T-helper 1 cell (primary cell): ENCODE measurements around the gene SASS6.
"Not testable (repeated sequence)": the region's sequence is repeated elsewhere in the genome, so short reads cannot be mapped to it uniquely, and the experiment has no call there.

ENCODE experiments used
- DNase-seq, 5 donors: peaks; one replicate each; pipeline ENCODE4 v3.0.0-alpha.2; 2012 to 2020

Gene SASS6

DNA sequence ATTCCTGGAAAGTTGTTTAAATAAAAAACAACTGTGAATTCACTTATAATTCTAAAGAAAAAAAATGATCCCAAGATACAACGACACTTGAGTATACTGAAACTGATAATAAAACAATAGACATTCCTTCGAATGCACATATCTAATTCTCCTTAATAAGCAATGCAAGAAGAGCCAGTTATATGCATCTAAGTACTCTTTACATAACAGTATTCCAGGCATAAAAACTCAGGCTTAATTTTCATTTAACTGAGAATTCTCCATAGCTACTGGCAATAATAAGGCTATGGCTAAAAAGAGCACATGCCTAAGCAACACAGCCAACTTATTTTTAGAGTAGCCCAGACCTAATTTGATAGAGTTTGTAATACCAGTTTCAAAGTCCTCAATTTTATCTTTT, 31.2 kb downstream of the SASS6 start:
- DNase-seq = no peak

GRCh38 chr1:100100202-100100601, 32.5 kb downstream of the SASS6 start:
- no peak for DNase-seq

GRCh38 chr1:100090471-100090870, 42.3 kb downstream of the SASS6 start:
- DNase-seq = no peak

DNA sequence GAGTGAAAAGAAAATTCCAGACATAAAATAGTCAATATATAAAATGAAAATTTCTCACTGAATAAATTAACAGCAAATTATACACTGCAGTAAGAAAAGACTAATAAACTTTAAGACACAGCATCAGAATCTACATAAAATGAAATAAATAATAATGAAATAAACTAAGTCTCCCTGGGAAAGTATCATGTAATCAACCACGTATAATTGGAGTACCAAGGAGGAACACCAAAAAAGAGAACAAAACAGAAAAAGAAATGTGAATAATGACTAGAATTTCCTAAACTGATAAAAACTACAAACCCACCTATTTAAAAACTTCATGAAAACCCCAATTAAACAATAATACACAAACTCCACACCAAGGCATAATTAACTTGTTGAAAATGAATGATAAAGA, 43.6 kb downstream of the SASS6 start:
- DNase-seq = no peak

- DNase-seq = no peak
Measured at GRCh38 chr1:100087396-100087795, 45.3 kb downstream of the SASS6 start.

DNA sequence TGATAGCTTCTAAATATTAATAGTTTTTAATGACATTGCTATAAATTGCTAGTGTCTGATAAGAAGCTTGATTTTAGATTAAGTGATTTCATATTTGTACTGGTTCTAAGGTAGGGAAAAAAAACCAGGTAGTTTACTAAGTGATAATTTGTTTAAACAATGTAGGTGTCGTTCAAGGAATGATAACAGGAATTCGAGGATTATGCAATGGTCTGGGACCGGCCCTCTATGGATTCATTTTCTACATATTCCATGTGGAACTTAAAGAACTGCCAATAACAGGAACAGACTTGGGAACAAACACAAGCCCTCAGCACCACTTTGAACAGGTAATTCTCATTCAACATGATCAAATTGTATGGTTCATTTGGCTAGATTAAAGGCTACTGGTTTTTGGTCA, 52.4 kb downstream of the SASS6 start:
- DNase-seq = no peak

DNA sequence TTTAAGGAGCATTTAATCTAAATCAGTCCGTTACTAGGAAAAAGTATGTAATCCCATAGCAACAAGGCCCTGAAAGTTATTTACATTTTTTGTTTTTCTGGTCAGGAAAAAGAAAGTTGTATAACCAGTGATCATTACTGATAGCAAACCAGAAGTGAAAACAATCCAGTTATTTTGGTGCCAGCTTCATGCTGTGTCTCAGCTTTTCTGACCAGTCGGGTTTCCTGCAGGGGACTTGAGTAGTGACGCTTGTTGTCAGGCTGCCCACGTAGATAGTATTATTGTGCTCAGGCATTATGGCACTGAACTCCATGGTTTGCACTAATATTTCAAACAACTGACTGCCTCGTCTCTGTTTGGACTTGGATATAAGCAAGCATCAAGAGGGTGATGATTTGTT, 55.2 kb downstream of the SASS6 start:
- DNase-seq = no peak

GRCh38 chr1:100076744-100077143, 56.0 kb downstream of the SASS6 start:
- DNase-seq = no peak

DNA sequence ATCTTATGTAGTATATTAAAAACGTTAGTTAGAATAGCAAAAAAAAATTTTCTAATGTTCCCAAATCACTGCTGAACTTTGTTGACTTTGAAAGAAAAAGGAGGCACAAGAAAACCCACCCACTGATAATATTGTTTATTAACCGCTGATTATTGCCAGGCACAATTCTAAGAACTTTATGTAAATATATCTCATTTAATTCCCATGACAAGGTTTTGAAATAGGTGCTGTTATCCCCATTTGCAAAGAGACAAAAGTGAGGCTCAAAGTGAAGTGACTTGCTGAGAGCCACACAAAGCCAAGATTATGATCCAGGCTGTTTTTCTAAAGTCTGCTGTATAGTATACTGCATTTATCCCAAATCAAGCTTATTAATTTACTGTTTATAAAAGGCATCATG, 56.4 kb downstream of the SASS6 start:
- DNase-seq = no peak

DNA sequence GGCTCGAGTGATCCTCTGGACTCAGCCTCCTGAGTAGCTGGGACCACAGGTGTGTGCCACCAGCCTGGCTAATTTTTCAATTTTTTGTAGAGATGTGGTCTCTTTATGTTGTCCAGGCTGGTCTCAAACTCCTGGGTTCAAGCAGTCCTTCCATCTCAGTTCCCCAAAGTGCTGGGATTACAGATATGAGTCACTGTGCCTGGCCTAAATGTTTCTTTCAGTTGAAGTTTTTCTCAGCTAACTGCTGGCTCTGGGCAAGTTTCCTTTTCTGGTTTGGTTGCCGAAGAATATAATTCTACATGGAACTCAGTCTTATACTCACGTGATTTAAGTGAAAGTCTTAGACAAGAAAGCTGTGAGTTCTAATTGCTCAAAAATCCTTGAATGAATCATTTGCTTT, 57.0 kb downstream of the SASS6 start:
- peak in 1 of 5 donors; percentile 8 for DNase-seq

DNA sequence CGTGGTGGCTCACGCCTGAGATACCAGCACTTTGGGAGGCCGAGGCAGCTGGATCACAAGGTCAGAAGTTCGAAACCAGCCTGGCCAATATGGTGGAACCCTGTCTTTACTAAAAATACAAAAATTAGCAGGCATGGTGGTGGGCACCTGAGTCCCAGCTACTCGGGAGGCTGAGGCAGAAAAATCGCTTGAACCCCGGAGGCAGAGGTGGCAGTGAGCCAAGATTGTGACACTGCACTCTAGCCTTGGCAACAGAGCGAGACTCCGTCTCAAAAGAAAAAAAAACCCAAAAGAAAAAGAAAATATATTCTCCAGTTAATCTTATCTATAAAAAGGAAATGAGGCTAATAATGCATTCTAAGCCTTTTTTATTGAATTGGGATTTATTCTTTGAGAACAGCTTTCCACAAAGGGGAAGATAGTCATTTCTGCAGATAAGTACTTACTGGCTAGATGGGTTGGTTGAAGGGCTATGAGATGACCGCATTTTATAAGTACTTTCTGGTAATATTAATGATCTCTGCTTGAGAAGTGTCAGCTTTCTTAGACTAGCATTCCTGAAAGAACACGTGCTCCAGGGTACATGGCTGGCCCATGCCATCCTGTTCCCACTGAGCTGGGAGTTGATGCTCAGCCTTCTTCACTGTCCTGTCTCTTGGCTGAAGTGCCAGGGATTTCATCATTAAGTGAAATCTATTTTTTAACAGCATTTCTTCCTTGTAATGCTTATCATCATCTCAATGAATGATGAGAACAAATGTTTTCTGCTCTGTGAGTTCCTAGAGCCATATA, 57.9 kb downstream of the SASS6 start:
- DNase-seq = no peak

GRCh38 chr1:100073531-100073930, 59.2 kb downstream of the SASS6 start:
- no peak for DNase-seq

DNA sequence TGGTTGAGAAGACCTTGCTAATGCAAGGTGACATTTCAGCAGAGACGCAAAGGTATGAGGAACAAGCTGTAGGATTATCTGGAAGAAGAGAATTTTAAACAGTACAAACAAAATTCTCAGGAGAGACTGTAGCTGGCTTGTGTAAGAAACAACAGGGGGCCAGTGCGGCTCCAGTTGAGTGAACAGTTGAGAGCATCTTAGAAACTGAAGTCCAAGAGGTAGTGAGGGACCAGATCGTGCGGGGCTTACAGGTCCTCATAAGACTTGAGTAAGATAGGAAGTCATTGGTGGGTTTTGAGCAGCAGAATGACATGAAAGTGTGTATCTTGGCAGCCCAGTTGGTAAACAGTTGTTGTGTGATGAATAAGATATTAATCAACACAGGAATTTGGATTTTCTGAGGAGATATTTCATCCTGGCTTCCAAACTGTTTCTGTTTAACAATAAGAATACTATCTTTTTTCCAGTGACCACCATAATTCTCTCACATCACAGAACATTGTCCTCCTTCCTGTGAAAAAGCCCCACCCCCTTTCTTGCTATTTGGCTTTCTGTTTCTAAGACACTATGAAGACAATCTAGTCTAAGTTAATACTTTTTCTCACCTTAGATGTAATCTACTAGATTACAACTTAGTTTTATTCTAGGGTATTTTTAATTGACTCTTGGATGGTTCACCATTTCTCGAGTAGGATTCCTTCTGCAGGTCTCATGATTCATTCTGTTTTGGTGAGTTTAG, 62.4 kb downstream of the SASS6 start:
- no peak for DNase-seq

GRCh38 chr1:100065969-100066227, 66.8 kb downstream of the SASS6 start:
- no peak for DNase-seq

DNA sequence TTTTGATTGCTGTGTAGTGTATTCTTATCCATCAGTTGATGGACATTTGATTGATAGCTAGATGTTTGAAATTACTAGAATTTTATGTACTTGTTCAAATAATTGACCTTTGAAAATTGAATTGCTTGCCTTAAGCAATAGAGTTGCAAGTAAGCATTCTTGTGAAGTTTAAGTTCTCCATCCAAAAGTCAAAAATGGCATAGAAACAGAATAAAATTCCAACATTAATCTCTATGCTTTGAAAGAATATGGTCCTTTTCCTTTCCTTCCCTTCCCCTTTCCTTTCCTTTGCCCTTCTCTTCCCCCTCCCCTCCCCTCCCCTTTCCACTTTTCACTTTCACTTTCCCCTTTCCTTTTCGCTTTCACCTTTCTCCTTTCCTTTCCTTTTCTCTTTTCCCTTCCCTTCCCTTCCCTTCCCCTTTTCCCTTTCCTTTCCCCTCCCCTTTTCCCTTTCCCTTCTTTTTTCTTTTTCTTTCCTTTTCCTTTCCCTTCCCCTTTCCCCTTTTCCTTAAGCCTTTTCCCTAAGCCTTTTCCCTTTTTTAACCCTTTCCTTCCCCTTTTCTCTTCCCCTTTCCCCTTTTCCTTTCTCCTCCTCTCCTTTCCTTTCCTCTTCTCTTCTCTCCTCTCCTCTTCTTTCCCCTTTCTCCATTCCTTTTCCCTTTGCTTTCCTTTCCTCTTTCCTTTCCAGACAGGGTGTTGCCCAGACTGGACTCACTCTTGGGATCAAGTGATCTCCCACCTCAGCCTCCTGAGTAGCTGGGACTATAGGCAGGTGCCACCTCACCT, 67.4 kb downstream of the SASS6 start:
- no peak for DNase-seq

- DNase-seq = no peak
Measured at GRCh38 chr1:100061681-100062080, 71.0 kb downstream of the SASS6 start.

- no peak for DNase-seq
Measured at GRCh38 chr1:100053727-100054126, 79.0 kb downstream of the SASS6 start.

GRCh38 chr1:100053119-100053518, 79.6 kb downstream of the SASS6 start:
- no peak for DNase-seq

- DNase-seq = no peak
Measured at GRCh38 chr1:100051893-100052292, 80.8 kb downstream of the SASS6 start.

GRCh38 chr1:100051401-100051800, 81.3 kb downstream of the SASS6 start:
- no peak for DNase-seq

- no peak for DNase-seq
Measured at GRCh38 chr1:100050139-100050538, 82.6 kb downstream of the SASS6 start.

- not testable (repeated sequence) for DNase-seq
Measured at GRCh38 chr1:100047235-100047708, 85.5 kb downstream of the SASS6 start.

DNA sequence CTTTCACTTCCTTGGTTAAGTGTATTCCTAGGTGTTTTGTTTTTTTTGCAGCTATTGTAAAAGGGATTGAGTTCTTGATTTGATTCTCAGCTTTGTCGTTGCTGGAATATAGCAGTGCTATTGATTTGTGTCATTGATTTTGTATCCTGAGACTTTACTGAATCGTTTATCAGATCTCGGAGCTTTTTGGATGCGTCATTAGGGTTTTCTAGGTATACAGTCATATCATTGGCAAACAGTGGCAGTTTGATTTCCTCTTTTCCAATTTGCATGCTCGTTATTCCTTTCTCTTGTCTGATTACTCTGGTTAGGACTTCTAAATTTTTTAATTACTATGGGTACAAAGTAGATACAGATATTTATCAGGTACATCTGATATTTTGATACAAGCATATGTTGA, 87.5 kb downstream of the SASS6 start:
- DNase-seq = no peak

DNA sequence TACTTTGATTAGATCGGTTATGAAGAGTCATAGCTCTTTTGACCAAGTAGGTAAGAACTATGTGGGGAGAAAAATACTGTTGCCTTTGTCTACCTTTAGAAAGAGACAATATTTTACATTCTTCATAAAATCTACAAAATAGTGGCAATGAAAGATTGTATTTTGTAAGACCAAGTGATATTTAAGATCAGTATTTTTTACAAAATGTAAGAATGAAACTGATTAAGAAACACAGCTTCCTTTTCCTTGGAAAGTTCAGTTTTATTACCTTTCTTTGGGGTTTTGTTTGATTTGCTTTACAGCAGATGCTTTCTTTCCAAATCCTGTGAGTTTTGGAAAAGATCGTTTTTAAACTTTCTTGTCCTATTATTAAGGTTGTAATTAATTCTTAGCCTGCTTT, 93.1 kb downstream of the SASS6 start:
- no peak for DNase-seq
